Stomach smooth muscle (tissue), 2 donors: ENCODE results near the gene MAPK8.

Experiments used
- H3K27ac ChIP-seq: one replicate; pipeline ENCODE4 v1.7.0; 2013; ENCODE audit warnings: mild to moderate bottlenecking, low read length, inconsistent platforms
- H3K27me3 ChIP-seq, 2 donors: one replicate each; pipeline ENCODE4 v1.7.0; 2013; ENCODE audit warnings: low read length in 2 of 2; ENCODE audit not compliant: insufficient read depth in 2 of 2, control insufficient read depth in 1 of 2
- H3K36me3 ChIP-seq, 2 donors: one replicate each; pipeline ENCODE4 v1.7.0; 2013; ENCODE audit warnings: low read length in 2 of 2; ENCODE audit not compliant: control insufficient read depth in 2 of 2, insufficient read depth in 2 of 2
- H3K4me1 ChIP-seq: one replicate; pipeline ENCODE4 v1.7.0; 2013; ENCODE audit warnings: low read length; ENCODE audit not compliant: control insufficient read depth, insufficient read depth
- H3K4me3 ChIP-seq, 2 donors: one replicate each; pipeline ENCODE4 v1.7.0; 2013; ENCODE audit warnings: low read length in 2 of 2
- H3K9ac ChIP-seq, 2 donors: one replicate each; pipeline ENCODE4 v1.7.0; 2013; ENCODE audit warnings: low read length in 2 of 2, mild to moderate bottlenecking in 1 of 2
- H3K9me3 ChIP-seq, 2 donors: one replicate each; pipeline ENCODE4 v1.7.0; 2013; ENCODE audit warnings: low read length in 2 of 2; ENCODE audit not compliant: control insufficient read depth in 2 of 2
- donor health status: healthy.
- donor health status: Pancreatic carcinoma.

MAPK8 gene

GRCh38 chr10:48399551-48399950 lies 93.1 kb downstream of the MAPK8 start:
- no peaks in the 10 kb centered on the region for H3K36me3 ChIP-seq
- no peak overlapping the region for H3K9ac ChIP-seq
- H3K9me3 ChIP-seq: no peaks in the 10 kb centered on the region
- no peak overlapping the region for H3K27ac ChIP-seq
- no peaks in the 10 kb centered on the region for H3K4me1 ChIP-seq
- H3K4me3 ChIP-seq: no peak overlapping the region
- H3K27me3 ChIP-seq: no peaks in the 10 kb centered on the region

GRCh38 chr10:48400129-48400849 lies 93.8 kb downstream of the MAPK8 start:
- H3K27ac ChIP-seq: no peak overlapping the region
- H3K4me3 ChIP-seq: no peak overlapping the region
- no peak overlapping the region for H3K9ac ChIP-seq
- no peaks in the 10 kb centered on the region for H3K9me3 ChIP-seq
- H3K27me3 ChIP-seq: no peaks in the 10 kb centered on the region
- H3K4me1 ChIP-seq: no peaks in the 10 kb centered on the region
- H3K36me3 ChIP-seq: no peaks in the 10 kb centered on the region

GRCh38 chr10:48400850-48401220 lies 94.4 kb downstream of the MAPK8 start:
- H3K27me3 ChIP-seq: no peaks in the 10 kb centered on the region
- no peak overlapping the region for H3K9ac ChIP-seq
- no peak overlapping the region for H3K27ac ChIP-seq
- H3K9me3 ChIP-seq: no peaks in the 10 kb centered on the region
- H3K36me3 ChIP-seq: no peaks in the 10 kb centered on the region
- H3K4me1 ChIP-seq: no peaks in the 10 kb centered on the region
- H3K4me3 ChIP-seq: no peak overlapping the region

GRCh38 chr10:48404646-48405045 lies 98.2 kb downstream of the MAPK8 start:
- H3K36me3 ChIP-seq: no peaks in the 10 kb centered on the region
- no peaks in the 10 kb centered on the region for H3K4me1 ChIP-seq
- no peak overlapping the region for H3K27ac ChIP-seq
- no peak overlapping the region for H3K4me3 ChIP-seq
- no peaks in the 10 kb centered on the region for H3K9me3 ChIP-seq
- no peak overlapping the region for H3K9ac ChIP-seq
- no peaks in the 10 kb centered on the region for H3K27me3 ChIP-seq

GRCh38 chr10:48406204-48406603 lies 99.7 kb downstream of the MAPK8 start:
- Histone ChIP-seq H3K27ac (no peak overlapping the region), H3K27me3 (no peaks in the 10 kb centered on the region), H3K4me1 (no peaks in the 10 kb centered on the region), H3K9ac (no peak overlapping the region), H3K4me3 (no peak overlapping the region), H3K9me3 (no peaks in the 10 kb centered on the region), H3K36me3 (peaks cover under 1 to 10% of the 10 kb centered on the region in 2 donors)

GRCh38 chr10:48406658-48407057 lies 100.2 kb downstream of the MAPK8 start:
- Histone ChIP-seq H3K27me3 (no peaks in the 10 kb centered on the region), H3K27ac (no peak overlapping the region), H3K9me3 (peaks cover 0 to 2% of the 10 kb centered on the region in 2 donors), H3K9ac (no peak overlapping the region), H3K4me3 (no peak overlapping the region), H3K36me3 (peaks cover 2 to 10% of the 10 kb centered on the region in 2 donors), H3K4me1 (no peaks in the 10 kb centered on the region)

GRCh38 chr10:48410503-48410902 lies 104.0 kb downstream of the MAPK8 start:
- no peaks in the 10 kb centered on the region for H3K4me1 ChIP-seq
- H3K27me3 ChIP-seq: no peaks in the 10 kb centered on the region
- H3K9me3 ChIP-seq: peaks cover 5 to 6% of the 10 kb centered on the region in 2 donors
- H3K27ac ChIP-seq: no peak overlapping the region
- peaks cover 10% of the 10 kb centered on the region in 2 donors for H3K36me3 ChIP-seq
- no peak overlapping the region for H3K9ac ChIP-seq
- H3K4me3 ChIP-seq: no peak overlapping the region

- peaks cover 10 to 12% of the 10 kb centered on the region in 2 donors for H3K36me3 ChIP-seq
- no peak overlapping the region for H3K9ac ChIP-seq
- no peaks in the 10 kb centered on the region for H3K4me1 ChIP-seq
- H3K27me3 ChIP-seq: no peaks in the 10 kb centered on the region
- H3K27ac ChIP-seq: no peak overlapping the region
- no peak overlapping the region for H3K4me3 ChIP-seq
- H3K9me3 ChIP-seq: peaks cover 5 to 6% of the 10 kb centered on the region in 2 donors
These were observed 105.0 kb downstream of the MAPK8 start for GRCh38 chr10:48411510-48411909.

- Histone ChIP-seq H3K4me3 (no peak overlapping the region), H3K27ac (no peak overlapping the region), H3K9me3 (peaks cover 5 to 6% of the 10 kb centered on the region in 2 donors), H3K9ac (no peak overlapping the region), H3K36me3 (peaks cover 10 to 12% of the 10 kb centered on the region in 2 donors), H3K27me3 (no peaks in the 10 kb centered on the region), H3K4me1 (no peaks in the 10 kb centered on the region)
These were observed 105.6 kb downstream of the MAPK8 start for GRCh38 chr10:48412081-48412480.

- peaks cover 10 to 12% of the 10 kb centered on the region in 2 donors for H3K36me3 ChIP-seq
- H3K27me3 ChIP-seq: no peaks in the 10 kb centered on the region
- no peak overlapping the region for H3K4me3 ChIP-seq
- H3K4me1 ChIP-seq: no peaks in the 10 kb centered on the region
- peaks cover 5 to 6% of the 10 kb centered on the region in 2 donors for H3K9me3 ChIP-seq
- H3K27ac ChIP-seq: no peak overlapping the region
- no peak overlapping the region for H3K9ac ChIP-seq
These were observed 106.5 kb downstream of the MAPK8 start for GRCh38 chr10:48412933-48413332.

- Histone ChIP-seq H3K4me3 (no peak overlapping the region), H3K27ac (no peak overlapping the region), H3K9ac (no peak overlapping the region), H3K9me3 (peaks cover 5 to 6% of the 10 kb centered on the region in 2 donors), H3K27me3 (no peaks in the 10 kb centered on the region), H3K36me3 (peaks cover 10 to 12% of the 10 kb centered on the region in 2 donors), H3K4me1 (no peaks in the 10 kb centered on the region)
These were observed 107.7 kb downstream of the MAPK8 start for GRCh38 chr10:48414160-48414559.
